HL-60 (cell line): ENCODE measurements around the gene DGKE.

Experiments
- POLR2AphosphoS5 ChIP-seq: IDR thresholded peaks from 2 replicates; pipeline ENCODE4 v1.6.1; 2012; ENCODE audit warnings: low read depth
- TF ChIP-seq, protein P1 (sequence below): IDR thresholded peaks from one replicate; pipeline ENCODE4 v1.5.1; 2011; ENCODE audit warnings: low read length, control low read depth, inconsistent platforms; ENCODE audit not compliant: insufficient read depth

DNA sequence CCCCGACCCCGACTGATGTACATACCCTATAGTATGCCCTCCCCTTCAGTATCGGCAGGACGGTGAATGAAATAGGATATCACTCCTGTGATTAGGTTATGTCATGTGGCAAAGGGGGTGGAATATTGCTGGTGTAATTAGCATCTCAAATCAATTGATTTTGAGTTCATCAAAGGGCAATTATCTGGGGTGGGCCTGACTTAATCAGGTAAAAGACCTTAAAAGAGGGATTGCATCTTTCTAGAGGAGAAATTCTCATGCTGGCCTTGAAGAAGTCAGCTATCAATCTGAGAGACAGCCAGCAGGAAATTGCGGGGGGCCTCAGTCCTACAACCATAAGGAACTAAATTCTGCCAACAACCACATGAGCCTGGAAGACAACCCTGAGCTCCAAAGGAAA, 69.6 kb downstream of the DGKE start:
- no peak for TF ChIP-seq POLR2AphosphoS5
- TF ChIP-seq, protein P1, sequence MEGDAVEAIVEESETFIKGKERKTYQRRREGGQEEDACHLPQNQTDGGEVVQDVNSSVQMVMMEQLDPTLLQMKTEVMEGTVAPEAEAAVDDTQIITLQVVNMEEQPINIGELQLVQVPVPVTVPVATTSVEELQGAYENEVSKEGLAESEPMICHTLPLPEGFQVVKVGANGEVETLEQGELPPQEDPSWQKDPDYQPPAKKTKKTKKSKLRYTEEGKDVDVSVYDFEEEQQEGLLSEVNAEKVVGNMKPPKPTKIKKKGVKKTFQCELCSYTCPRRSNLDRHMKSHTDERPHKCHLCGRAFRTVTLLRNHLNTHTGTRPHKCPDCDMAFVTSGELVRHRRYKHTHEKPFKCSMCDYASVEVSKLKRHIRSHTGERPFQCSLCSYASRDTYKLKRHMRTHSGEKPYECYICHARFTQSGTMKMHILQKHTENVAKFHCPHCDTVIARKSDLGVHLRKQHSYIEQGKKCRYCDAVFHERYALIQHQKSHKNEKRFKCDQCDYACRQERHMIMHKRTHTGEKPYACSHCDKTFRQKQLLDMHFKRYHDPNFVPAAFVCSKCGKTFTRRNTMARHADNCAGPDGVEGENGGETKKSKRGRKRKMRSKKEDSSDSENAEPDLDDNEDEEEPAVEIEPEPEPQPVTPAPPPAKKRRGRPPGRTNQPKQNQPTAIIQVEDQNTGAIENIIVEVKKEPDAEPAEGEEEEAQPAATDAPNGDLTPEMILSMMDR = no peak
